Hepatocyte (in vitro differentiated cells): ENCODE data around the gene NINJ1.

ENCODE experiments used
- EZH2 ChIP-seq: fragments of 200-600 bp; sonication (generic); IDR thresholded peaks from 2 replicates; pipeline ENCODE4 v1.6.1; 2016; ENCODE audit warnings: antibody characterized with exemption, mild to moderate bottlenecking, borderline replicate concordance
- TF ChIP-seq, protein P1 (sequence below): fragments of 200-600 bp; sonication (generic); IDR thresholded peaks from 2 replicates; pipeline ENCODE4 v1.5.1; 2016; ENCODE audit warnings: antibody characterized with exemption, mild to moderate bottlenecking; ENCODE audit not compliant: poor library complexity

DNA sequence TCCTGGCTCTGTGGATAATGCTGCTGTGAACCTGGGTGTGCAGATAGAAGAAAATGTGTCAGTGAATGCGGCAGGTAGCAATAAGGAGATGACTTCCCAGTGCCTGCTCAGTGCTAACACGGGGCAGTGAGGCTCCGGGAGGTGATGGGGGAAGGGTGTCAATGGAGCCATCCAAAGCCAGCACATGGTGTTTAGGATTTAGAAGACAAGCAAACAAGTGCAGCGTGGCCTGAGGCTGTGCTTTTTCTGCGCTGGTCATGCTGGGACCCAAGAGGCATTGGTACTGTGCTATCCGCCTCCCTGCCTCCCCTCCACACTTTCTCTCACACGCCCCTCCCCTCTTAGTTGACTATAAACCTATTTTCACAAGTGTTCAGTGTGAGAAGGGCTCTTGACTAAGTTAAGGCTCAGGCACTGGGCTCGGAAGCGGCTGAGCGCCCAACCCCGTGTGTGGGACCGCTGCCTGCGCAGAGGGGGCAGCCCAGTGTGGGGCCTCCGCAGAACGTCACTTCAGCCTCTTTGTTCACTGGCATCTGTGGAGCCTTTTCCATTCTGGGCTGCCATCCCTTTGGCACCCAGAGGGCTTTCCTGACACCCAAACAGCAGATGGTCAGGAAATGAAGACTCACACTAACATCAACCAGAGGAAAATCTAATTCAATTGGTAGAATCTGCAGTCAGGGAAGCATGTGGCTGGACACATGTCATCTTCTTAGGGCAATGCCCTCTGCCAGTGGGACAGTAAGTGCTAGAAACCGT is 21.8 kb upstream of the NINJ1 start:
- TF ChIP-seq, protein P1, sequence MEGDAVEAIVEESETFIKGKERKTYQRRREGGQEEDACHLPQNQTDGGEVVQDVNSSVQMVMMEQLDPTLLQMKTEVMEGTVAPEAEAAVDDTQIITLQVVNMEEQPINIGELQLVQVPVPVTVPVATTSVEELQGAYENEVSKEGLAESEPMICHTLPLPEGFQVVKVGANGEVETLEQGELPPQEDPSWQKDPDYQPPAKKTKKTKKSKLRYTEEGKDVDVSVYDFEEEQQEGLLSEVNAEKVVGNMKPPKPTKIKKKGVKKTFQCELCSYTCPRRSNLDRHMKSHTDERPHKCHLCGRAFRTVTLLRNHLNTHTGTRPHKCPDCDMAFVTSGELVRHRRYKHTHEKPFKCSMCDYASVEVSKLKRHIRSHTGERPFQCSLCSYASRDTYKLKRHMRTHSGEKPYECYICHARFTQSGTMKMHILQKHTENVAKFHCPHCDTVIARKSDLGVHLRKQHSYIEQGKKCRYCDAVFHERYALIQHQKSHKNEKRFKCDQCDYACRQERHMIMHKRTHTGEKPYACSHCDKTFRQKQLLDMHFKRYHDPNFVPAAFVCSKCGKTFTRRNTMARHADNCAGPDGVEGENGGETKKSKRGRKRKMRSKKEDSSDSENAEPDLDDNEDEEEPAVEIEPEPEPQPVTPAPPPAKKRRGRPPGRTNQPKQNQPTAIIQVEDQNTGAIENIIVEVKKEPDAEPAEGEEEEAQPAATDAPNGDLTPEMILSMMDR = no peak
- TF ChIP-seq EZH2 = no peak
